Endothelial cell of umbilical vein (primary cell): ENCODE measurements around the gene GLT8D1. TPM values are rescaled to one million over a fixed set of nuclear protein-coding genes. Genes with fewer than 3 reads are reported as not detected.

Experiments
- BruUV-seq: library from RNA; stranded (reverse); fragments of 400-500 nt; replicated peaks from 2 replicates; lab custom pipeline; 2021; lab: Mats Ljungman, UMichigan
- CTCF ChIA-PET: fragments of 300-600, 350-600 bp; sonication (Branson Sonifier 250); formaldehyde crosslinking; loops from one replicate; lab custom pipeline; 2021; ENCODE audit warnings: antibody characterized with exemption, inconsistent platforms; lab: Charles Lee
- POLR2A ChIA-PET: fragments of 300-600, 350-600 bp; sonication (Branson Sonifier 250); formaldehyde crosslinking; loops from one replicate; lab custom pipeline; 2021; ENCODE audit warnings: antibody characterized with exemption, inconsistent platforms; lab: Charles Lee
- DNase-seq: peaks from one replicate; pipeline ENCODE4 v3.0.0-alpha.2; 2011; ENCODE audit warnings: low read depth, low spot score
- FAIRE-seq: peaks from 2 replicates; lab custom pipeline; 2011; peaks lifted over from hg19 to GRCh38; lab: Jason Lieb, UNC
- H2AFZ ChIP-seq: 2 replicates; pipeline ENCODE4 v1.6.0; 2012; ENCODE audit warnings: low read depth, low read length, control low read depth, inconsistent platforms
- H3K27ac ChIP-seq: 2 replicates; pipeline ENCODE4 v1.5.1; 2011; ENCODE audit warnings: low read depth, mild to moderate bottlenecking, control low read depth, low read length, moderate library complexity; ENCODE audit not compliant: insufficient read depth
- H3K27me3 ChIP-seq, 2 experiments: 2 replicates each; pipeline versions ENCODE4 v1.6.0 to v1.6.1; 2011; ENCODE audit warnings: low read length in 2 of 2, mixed read lengths in 1 of 2; ENCODE audit not compliant: control insufficient read depth in 2 of 2, insufficient read depth in 2 of 2
- H3K36me3 ChIP-seq, 2 experiments: 2 replicates in 1 of 2; 3 replicates in 1 of 2; pipeline ENCODE4 v1.5.1; 2011; ENCODE audit warnings: low read length in 2 of 2, mild to moderate bottlenecking in 1 of 2, moderate library complexity in 1 of 2; ENCODE audit not compliant: control insufficient read depth in 2 of 2, insufficient read depth in 2 of 2; ENCODE audit errors: extremely low read depth in 1 of 2
- H3K4me1 ChIP-seq: 3 replicates; pipeline ENCODE4 v1.5.1; 2011; ENCODE audit warnings: mild to moderate bottlenecking, low read length; ENCODE audit not compliant: control insufficient read depth, insufficient read depth; ENCODE audit errors: extremely low read depth
- H3K4me2 ChIP-seq: 2 replicates; pipeline ENCODE4 v1.6.1; 2011; ENCODE audit warnings: low read length, control low read depth, mixed read lengths; ENCODE audit not compliant: insufficient read depth
- H3K4me3 ChIP-seq, 3 experiments: fragments of 200-600 bp in 1 of 3; sonication (generic), shearing (Covaris generic) in 1 of 3; replicated peaks in 1 of 3; 2 replicates each; pipeline ENCODE4 v1.5.1; 2011 to 2016; ENCODE audit warnings: control low read depth in 3 of 3, low read length in 3 of 3, mild to moderate bottlenecking in 2 of 3, inconsistent platforms in 1 of 3, low read depth in 1 of 3, moderate library complexity in 1 of 3; ENCODE audit not compliant: insufficient read depth in 1 of 3
- H3K79me2 ChIP-seq: 2 replicates; pipeline ENCODE4 v1.6.0; 2012; ENCODE audit warnings: low read length, inconsistent platforms; ENCODE audit not compliant: control insufficient read depth, insufficient read depth
- H3K9ac ChIP-seq: replicated peaks from 2 replicates; pipeline ENCODE3; 2011; ENCODE audit warnings: low read length, control low read depth; ENCODE audit not compliant: insufficient read depth; ENCODE audit errors: extremely low read depth
- H3K9me1 ChIP-seq: replicated peaks from 3 replicates; pipeline ENCODE4 v1.6.0; 2011; ENCODE audit warnings: mild to moderate bottlenecking, low read length; ENCODE audit not compliant: control insufficient read depth, insufficient read depth; ENCODE audit errors: extremely low read depth
- H3K9me3 ChIP-seq: replicated peaks from 2 replicates; pipeline ENCODE4 v1.5.1; 2012; ENCODE audit warnings: low read length, inconsistent platforms; ENCODE audit not compliant: control insufficient read depth, insufficient read depth
- H4K20me1 ChIP-seq: replicated peaks from 2 replicates; pipeline ENCODE3; 2011; ENCODE audit warnings: mild to moderate bottlenecking, low read length; ENCODE audit not compliant: control insufficient read depth, insufficient read depth; ENCODE audit errors: extremely low read depth
- CTCF ChIP-seq, 2 donors: IDR thresholded peaks; 1 replicate in 1 of 2; 2 replicates in 1 of 2; pipeline ENCODE4 v1.5.1; 2011; ENCODE audit warnings: low read length in 2 of 2, mild to moderate bottlenecking in 2 of 2, moderate library complexity in 2 of 2, control low read depth in 1 of 2, inconsistent platforms in 1 of 2, low read depth in 1 of 2; ENCODE audit not compliant: insufficient read depth in 1 of 2; ENCODE audit errors: extremely low read depth in 1 of 2
- EZH2 ChIP-seq: IDR thresholded peaks from 2 replicates; pipeline ENCODE4 v1.6.1; 2012; ENCODE audit warnings: borderline replicate concordance, low read depth, mild to moderate bottlenecking, moderate library complexity, low read length, inconsistent platforms; ENCODE audit not compliant: severe bottlenecking
- FOS ChIP-seq: IDR thresholded peaks from 2 replicates; pipeline ENCODE4 v1.6.1; 2011; ENCODE audit warnings: mild to moderate bottlenecking, low read length, moderate library complexity, borderline replicate concordance; ENCODE audit not compliant: insufficient read depth
- GATA2 ChIP-seq: IDR thresholded peaks from 2 replicates; pipeline ENCODE4 v1.7.0; 2011; ENCODE audit warnings: low read depth, mild to moderate bottlenecking, moderate library complexity, mixed read lengths, low read length; ENCODE audit not compliant: insufficient read length, insufficient read depth
- JUN ChIP-seq: IDR thresholded peaks from 2 replicates; pipeline ENCODE4 v1.6.1; 2011; ENCODE audit warnings: borderline replicate concordance, low read depth; ENCODE audit not compliant: insufficient read length, insufficient read depth
- MAX ChIP-seq: IDR thresholded peaks from 2 replicates; pipeline ENCODE4 v1.6.1; 2011; ENCODE audit not compliant: insufficient read depth, insufficient read length
- MYC ChIP-seq: IDR thresholded peaks from one replicate; pipeline ENCODE4 v1.6.1; 2011; ENCODE audit warnings: mild to moderate bottlenecking, low read depth, low read length
- POLR2A ChIP-seq: IDR thresholded peaks from 2 replicates; pipeline ENCODE4 v1.6.1; 2012; ENCODE audit warnings: low read depth, mild to moderate bottlenecking, control low read depth, low read length
- POLR2AphosphoS5 ChIP-seq: IDR thresholded peaks from 2 replicates; pipeline ENCODE4 v1.6.1; 2012; ENCODE audit warnings: low read depth, mild to moderate bottlenecking, control low read depth, low read length, moderate library complexity; ENCODE audit not compliant: insufficient read depth
- dilution Hi-C: fragments of 300-500 bp; cut with MboI; formaldehyde crosslinking; loops from one replicate; pipeline ENCODE4 v1.15.0; 2019; ENCODE audit warnings: low sequenced_read_pairs; ENCODE audit not compliant: extremely low pct_ligation_motif_present
- intact Hi-C: fragments of 100-400 bp; cut with micrococcal nuclease; formaldehyde crosslinking; loops from one replicate; pipeline ENCODE4 v1.10.0; 2022
- polyA plus RNA-seq, 4 experiments: library from polyadenylated mRNA; depleted of rRNA in 3 of 4; stranded (reverse) in 3 of 4; unstranded in 1 of 4; fragments of >200 nt; gene quantifications; 2 replicates each; pipeline versions ENCODE4 v1.2.1 to v1.2.3, GENCODE V29; 2011 to 2012; ENCODE audit warnings: missing spikeins in 1 of 4
- total RNA-seq: library from RNA; stranded (reverse); gene quantifications from 2 replicates; pipeline ENCODE4 v1.2.3, GENCODE V29; 2021

The GLT8D1 gene
- total and polyA plus RNA-seq, 2 donors (not counting 3 experiments of a cell fraction or from before 2014, with no cell fraction given), result 63.7 to 73.5 TPM

GRCh38 chr3:52715714-52716305 lies 10.2 kb upstream of the GLT8D1 start:
- no peak overlapping the region for H3K27ac ChIP-seq
- H3K9me1 ChIP-seq, result no peaks in the 10 kb centered on the region
- no peak overlapping the region for H3K4me2 ChIP-seq
- ChIA-PET POLR2A (interaction anchor here (1.2 kb wide), 1 partner anchor 10 kb away, joined by 4 read pairs; the partner anchor contains the start of genes GLT8D1 and SPCS1), CTCF (no interaction called here)
- no peaks in the 10 kb centered on the region for H3K9me3 ChIP-seq
- DNase-seq (no peak), FAIRE-seq (no peak)
- no peaks in the 10 kb centered on the region for H4K20me1 ChIP-seq
- H3K36me3 ChIP-seq, result peaks cover 2 to 3% of the 10 kb centered on the region in 2 experiments
- no peaks in the 10 kb centered on the region for H3K27me3 ChIP-seq
- intact Hi-C loops, result no loop called here
- TF ChIP-seq POLR2AphosphoS5 (no peak), CTCF (IDR thresholded peaks at IDR 0.05; ENCODE audit: extremely low read depth in 1 of 2, insufficient read depth in 1 of 2, low read depth in 1 of 2, low read length in 2 of 2) (no peak), FOS (no peak), EZH2 (no peak), MYC (no peak), JUN (no peak), MAX (no peak), GATA2 (no peak), POLR2A (no peak)
- dilution Hi-C loops, result no loop called here
- no peak overlapping the region for H3K9ac ChIP-seq
- no peaks in the 10 kb centered on the region for H3K79me2 ChIP-seq
- no peaks in the 10 kb centered on the region for H3K4me1 ChIP-seq
- H3K4me3 ChIP-seq, result no peak overlapping the region
- no TSS peak for BruUV-seq
- H2AFZ ChIP-seq, result no peak overlapping the region
